HG03135 (cell line): Measurements from ENCODE around the gene GIMAP6.
"Not testable (repeated sequence)": the region's sequence is repeated elsewhere in the genome, so short reads cannot be mapped to it uniquely, and the experiment has no call there.

Experiments
- ATAC-seq: cut with Tn5 transposase; IDR thresholded peaks from one replicate; pipeline ENCODE4 v1.9.1; 2021; ENCODE audit warnings: mild to moderate bottlenecking, moderate library complexity; ENCODE audit not compliant: unreplicated experiment

Gene GIMAP6

GRCh38 chr7:150645259-150646020 is 13.3 kb upstream of the GIMAP6 start:
- no peak for ATAC-seq

GRCh38 chr7:150642926-150643325 is 10.7 kb upstream of the GIMAP6 start:
- ATAC-seq: no peak

- no peak for ATAC-seq
These were observed 9.7 kb upstream of the GIMAP6 start for GRCh38 chr7:150641854-150642253.

DNA sequence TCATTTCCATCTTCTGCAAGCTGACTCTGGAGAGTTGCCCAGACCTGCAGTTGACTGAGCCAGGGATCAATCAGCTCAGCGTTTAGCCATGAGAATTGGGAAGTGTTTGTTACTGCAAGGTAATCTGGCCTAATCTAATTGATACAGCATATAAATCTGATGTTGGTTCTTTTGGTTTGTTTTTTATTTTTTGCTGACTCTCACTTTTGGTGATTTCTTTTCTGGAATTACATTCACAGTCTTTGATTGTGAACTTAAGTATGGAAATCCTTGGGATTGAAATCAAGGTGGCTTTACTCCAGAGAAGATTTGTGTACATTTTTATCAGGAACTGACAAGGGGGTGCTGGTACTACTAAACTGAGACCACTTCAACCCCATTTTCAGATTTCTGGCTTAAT is 1.7 kb upstream of the GIMAP6 start:
- ATAC-seq: no peak

DNA sequence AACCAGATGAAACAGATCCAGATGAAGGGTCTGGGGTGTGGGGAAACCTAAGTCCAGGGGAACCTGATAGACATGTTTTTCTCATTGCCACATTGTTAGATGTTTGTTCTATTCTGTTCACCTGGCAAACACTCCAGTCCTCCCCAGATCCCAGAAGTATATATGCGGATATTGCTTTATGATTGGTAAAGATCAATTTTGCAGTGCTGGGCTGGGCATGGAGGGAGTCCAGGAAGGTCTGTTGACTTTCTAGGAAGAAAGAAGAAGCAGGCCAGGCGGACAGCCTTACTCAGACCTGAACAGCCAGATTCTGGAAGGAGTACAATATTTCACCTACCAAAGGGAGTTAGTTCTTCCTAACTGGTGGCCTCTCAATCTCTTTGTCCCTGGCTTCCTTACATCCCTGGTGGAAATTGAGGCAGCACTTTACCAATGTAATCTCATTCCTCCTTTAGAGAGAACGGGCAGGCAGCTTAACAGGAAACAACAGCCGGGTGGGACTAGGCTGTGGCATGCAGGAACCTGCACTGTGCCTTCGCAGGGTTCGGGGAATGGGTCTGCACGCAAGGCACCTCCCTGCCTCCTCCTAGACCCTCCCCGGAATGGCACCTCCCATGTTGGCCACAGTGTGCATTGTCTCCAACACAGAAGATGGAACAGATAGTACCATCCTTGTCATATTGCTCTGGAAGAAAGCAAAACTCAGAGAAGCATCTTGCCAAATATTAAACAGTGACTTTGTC is 930 bp downstream of the GIMAP6 start:
- no peak for ATAC-seq

- no peak for ATAC-seq
These were observed 2.8 kb downstream of the GIMAP6 start for GRCh38 chr7:150629347-150629746.

- no peak for ATAC-seq
These were observed 4.2 kb downstream of the GIMAP6 start for GRCh38 chr7:150627959-150628358.

DNA sequence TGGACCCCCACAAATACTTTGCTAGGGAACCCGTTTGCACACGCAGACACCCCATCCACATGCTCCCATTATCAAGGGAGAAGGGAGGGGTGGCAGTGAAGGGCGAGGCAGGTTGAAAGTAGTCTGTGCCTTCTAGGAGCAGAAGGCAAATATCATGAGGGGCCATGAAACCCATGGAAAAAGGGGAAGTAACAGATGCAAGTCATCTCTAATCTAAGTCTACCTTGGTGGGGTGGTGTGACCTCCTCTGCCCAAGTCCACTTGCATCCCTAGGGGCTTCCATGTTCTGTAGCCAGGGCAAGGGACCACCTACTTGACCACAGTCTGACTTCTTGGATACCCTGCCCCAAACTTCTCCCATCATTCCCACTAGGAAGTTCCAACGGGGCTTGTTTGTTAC is 5.5 kb downstream of the GIMAP6 start:
- ATAC-seq: no peak

- ATAC-seq: no peak
These were observed 10.8 kb downstream of the GIMAP6 start for GRCh38 chr7:150621376-150621775.

- no peak for ATAC-seq
These were observed 11.4 kb downstream of the GIMAP6 start for GRCh38 chr7:150620617-150621371.

- ATAC-seq: no peak
These were observed 12.1 kb downstream of the GIMAP6 start for GRCh38 chr7:150620061-150620460.

GRCh38 chr7:150615221-150615755 is 16.9 kb downstream of the GIMAP6 start:
- not testable (repeated sequence) for ATAC-seq

GRCh38 chr7:150614426-150614825 is 17.8 kb downstream of the GIMAP6 start:
- ATAC-seq: not testable (repeated sequence)

GRCh38 chr7:150613880-150614279 is 18.3 kb downstream of the GIMAP6 start:
- no peak for ATAC-seq

DNA sequence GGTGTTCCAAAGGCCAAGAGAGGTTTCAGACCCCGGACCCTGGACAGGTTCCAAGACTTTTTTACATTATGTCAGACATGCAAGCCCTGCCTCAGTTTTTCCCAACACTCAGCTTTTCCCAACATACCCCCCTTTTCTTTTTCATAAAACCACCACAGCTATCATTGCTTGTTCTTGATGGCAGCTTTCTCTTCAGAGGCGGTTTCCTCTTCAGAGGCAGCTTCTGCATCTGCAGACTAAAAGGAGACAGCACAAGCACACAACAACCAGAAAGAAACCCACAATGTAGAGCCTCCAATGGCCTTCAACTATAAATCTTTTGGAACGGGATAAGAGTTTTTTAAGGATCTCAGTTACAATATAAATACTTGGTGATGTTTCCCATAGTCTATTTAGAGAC is 19.3 kb downstream of the GIMAP6 start:
- no peak for ATAC-seq

DNA sequence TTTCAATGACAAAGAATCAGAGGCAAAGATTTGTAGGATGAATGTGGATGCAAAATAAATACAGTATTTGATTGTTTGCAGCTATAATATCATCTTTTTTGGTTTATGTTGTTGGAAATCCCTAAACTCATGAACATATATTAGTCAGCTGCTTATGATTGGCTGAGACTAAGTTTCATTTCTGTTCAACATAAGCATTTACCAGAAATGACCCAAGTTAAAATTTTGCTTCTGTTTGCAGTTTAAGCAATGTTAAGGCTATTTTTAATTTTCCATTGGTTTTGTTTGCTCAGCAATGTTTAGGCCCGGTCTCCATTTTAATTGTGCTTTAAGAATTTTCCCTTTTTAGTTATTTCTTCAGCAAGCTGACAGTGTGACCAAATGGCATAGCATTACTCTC is 22.0 kb downstream of the GIMAP6 start:
- ATAC-seq: no peak

DNA sequence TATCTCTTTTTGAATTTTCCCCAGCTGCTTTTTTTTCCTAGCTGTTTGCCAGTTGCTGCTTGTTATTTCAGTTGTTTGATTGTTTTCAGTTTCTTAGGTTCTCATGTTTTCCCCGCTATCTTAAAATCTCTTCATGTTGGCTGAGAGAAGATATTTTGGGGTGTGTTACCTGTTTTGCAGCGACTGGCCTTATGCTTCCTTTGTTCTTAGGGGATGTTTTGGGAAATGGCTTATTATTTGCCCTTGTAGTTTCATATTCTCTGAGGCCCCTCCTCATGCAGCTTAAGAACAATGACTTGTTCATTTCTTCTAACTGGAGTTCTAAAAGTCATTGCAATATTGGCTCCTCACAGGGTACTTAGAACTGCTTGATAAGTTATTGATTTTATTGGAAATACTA is 28.6 kb downstream of the GIMAP6 start:
- not testable (repeated sequence) for ATAC-seq

DNA sequence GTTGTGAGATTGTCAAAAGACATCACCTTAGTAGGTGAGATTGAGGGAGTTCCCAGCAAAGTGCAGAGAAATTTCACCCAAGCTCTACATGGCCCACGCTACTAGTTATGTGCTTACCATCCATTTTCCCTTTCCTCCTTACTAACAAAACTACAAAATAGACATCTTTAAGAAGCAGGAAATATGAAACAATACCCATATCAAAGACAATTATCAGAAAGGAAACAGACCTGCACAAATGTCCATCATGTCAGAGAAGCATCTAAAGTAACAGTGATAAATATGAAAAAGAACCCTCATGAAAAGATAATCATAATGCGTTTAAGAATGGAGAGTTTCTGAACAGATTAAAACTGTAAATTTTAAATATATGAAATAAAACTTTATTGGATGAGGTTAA is 36.8 kb downstream of the GIMAP6 start:
- ATAC-seq: no peak

DNA sequence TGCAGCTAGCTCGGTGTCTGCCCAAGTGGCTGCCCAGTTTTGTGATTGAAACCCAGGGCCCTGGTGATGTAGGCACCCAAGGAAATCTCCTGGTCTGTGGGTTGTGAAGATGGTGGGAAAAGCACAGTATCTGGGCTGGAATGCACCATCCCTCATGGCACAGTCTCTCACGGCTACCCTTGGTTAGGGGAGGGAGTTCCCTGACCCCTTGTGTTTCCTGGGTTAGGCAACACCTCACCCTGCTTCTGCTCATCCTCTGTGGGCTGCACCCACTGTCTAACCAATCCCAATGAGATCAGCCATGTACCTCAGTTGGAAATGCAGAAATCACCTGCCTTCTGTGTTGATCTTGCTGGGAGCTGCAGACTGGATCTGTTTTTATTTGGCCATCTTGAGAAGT is 37.4 kb downstream of the GIMAP6 start:
- no peak for ATAC-seq

- no peak for ATAC-seq
These were observed 44.6 kb downstream of the GIMAP6 start for GRCh38 chr7:150587551-150587950.

DNA sequence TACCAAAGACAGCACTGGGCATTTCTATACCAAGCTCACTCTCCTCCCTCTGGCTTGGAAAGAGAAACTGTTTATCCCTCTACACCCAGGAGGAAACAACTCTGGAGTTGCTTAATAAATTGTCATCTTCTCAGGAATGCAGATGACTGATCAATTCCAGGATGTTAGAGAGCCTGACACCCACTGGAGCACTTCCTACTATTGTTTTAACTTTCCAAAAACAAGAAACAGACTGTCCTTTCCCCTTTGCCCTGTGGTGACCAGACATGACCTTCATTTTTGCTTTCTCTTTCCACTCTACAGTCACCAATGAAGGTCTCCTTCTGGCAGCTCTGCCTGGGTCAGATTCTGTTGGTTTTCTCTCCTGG is 45.4 kb downstream of the GIMAP6 start:
- ATAC-seq: no peak
